ENCODE results near the gene TBCD.

Gene TBCD

GRCh38 chr17:82901856-82902255 is 150.0 kb downstream of the TBCD start:
- DNase-seq (ENCODE audit: low read depth in 2 of 2): no peak

GRCh38 chr17:82902972-82903874 is 151.4 kb downstream of the TBCD start:
- DNase-seq (ENCODE audit: low read depth in 2 of 2): no peak

GRCh38 chr17:82905130-82905529 is 153.3 kb downstream of the TBCD start:
- DNase-seq (ENCODE audit: low read depth in 2 of 2): no peak

DNA sequence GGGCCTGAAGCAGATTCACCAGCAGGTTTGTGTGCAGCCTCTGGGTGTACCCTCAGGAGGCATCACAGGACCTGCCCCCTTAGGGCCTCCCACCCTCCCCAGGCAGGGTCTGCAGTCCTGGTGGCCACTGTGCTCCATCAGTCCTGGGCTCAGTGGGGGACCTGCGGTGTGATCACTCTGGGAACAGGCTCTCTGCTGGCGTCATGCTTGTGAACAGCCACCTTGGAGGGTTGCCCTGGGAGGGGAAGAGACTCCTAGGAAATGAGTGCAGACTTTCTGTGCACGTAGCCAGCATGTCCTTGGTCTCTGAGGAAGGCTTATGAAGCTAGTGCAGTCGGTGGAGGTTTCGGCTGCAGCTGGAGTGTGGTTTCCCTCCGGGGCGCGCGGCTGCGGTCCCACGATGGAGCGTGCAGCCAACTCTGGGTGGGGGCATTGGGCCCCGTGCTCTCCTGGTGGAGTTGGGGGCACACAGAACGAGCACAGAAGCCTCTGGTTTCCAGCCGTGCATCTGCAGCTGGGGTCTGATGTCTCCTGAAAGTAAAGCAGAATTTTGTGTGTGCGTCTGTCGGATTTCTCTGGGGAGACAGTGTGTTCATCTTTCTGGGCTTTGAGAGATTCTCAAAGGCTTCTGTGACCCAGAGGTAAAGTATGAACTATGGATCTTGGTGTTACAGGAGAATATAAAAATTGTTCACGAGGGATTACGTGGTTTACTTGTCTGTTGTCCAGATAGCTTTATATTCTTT is 156.1 kb downstream of the TBCD start:
- no peak for DNase-seq (ENCODE audit: low read depth in 2 of 2)

- DNase-seq (ENCODE audit: low read depth in 2 of 2): no peak
These were observed 156.8 kb downstream of the TBCD start for GRCh38 chr17:82908543-82909160.

- DNase-seq (ENCODE audit: low read depth in 2 of 2): peak in 1 of 2 donors; percentile 13
These were observed 157.5 kb downstream of the TBCD start for GRCh38 chr17:82909322-82909904.

DNA sequence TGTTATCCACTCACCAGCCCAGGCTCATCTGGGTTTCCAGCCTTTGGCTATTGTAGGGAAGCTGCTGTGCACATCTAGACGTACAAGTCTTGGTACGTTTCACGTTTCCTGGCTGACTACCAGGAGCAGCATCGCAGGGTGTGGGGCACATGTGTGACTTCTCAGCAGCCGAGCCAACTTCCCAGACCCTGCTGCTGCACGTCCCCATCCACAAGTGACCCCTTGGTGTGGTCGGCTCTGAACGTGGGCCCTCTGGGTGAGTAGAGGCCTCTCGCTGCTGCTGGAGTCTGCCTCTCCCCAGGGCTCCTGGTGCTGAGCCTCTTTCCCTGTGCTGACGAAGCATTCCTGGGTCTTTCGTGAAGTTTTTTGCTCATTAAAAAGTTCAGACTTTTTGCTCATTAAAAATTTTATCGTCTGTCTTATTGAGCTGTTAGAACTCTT is 158.2 kb downstream of the TBCD start:
- no peak for DNase-seq (ENCODE audit: low read depth in 2 of 2)

DNA sequence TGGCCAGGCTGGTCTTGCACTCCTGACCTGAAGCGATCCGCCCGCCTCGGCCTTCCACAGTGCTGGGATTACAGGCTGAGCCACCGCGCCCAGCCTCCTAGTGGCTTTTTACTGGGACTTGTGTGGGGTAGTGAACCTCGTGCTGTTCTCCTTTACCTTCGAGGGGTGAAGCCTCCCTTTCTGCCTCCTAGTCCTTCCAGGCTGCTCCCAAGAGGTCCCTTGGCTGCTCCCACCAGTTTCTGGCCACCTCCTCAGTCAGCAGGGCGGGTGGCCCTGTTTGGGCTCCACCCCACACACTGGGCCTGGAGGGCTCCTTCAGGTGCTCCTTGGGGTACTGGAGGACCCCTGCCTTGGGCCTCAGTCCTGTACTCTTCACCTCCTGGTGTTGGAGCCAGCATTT is 158.9 kb downstream of the TBCD start:
- DNase-seq (ENCODE audit: low read depth in 2 of 2): no peak

DNA sequence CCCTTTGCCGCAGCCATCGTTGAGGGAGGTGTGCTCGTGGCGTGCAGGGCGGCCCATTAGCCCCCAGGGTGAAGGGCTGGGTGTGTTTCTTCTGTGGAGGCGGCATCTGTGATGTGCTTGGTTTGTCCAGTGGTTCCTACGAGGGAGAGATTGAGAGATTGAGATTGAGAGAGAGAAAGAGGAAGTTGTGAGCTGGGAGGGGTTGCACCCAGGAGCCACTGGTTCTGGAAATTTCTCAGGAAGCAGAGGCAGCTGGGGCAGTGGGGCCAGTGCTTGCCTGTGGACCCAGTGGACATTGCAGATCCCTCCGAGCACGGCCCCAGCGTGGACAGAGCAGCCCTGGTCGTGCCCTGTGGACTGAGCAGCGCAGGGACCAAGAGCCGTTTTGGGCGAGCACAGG is 160.0 kb downstream of the TBCD start:
- no peak for DNase-seq (ENCODE audit: low read depth in 2 of 2)

DNA sequence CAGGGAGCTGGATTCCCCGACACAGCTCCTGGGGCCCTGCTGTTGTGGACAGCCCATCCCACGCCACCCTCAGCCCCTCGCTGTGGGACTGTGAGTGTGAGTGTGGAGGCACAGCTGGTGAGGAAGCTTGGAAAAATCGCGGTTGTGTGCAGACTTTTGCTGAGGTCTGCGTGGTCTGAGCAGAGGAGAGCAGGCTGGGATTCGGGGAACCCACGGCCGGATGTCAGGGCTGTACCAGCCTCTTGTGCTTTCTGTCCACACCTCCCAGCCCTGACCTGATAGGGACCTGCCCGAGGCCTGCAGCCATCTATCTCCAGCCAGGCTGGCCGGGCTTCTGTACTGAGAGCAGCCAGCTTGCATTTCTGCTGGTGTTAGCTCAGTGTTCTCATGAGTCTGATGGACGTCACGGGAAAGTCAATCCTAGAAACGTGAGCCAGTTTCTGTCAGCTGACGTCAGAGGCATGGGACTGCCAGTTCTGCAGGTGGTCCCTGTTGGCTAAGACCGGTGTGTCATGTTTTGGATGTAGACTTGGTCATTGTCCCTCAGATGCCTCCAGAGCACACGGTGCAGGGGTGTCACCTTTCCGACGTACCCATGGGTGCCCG is 160.7 kb downstream of the TBCD start:
- no peak for DNase-seq (ENCODE audit: low read depth in 2 of 2)

- no peak for DNase-seq (ENCODE audit: low read depth in 2 of 2)
These were observed 161.6 kb downstream of the TBCD start for GRCh38 chr17:82913304-82914043.

GRCh38 chr17:82914375-82914774 is 162.5 kb downstream of the TBCD start:
- DNase-seq (ENCODE audit: low read depth in 2 of 2): no peak

GRCh38 chr17:82915010-82915756 is 163.3 kb downstream of the TBCD start:
- DNase-seq (ENCODE audit: low read depth in 2 of 2): no peak

DNA sequence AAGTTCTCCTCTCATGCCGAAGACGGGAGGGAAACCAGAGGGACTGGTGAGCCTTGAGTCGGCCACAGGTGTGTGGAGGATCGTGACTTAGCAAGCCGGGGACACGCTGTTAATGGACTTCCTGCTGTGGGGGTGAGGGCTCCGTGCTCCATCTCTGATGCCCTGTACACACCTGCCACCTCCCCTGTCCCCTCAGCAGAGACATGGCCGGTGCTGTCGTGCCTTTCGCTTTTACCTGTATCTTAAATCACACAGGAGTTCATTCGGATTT is 163.8 kb downstream of the TBCD start:
- DNase-seq (ENCODE audit: low read depth in 2 of 2): no peak

- DNase-seq (ENCODE audit: low read depth in 2 of 2): no peak
These were observed 166.0 kb downstream of the TBCD start for GRCh38 chr17:82917699-82918345.

GRCh38 chr17:82918508-82918907 is 166.6 kb downstream of the TBCD start:
- DNase-seq (ENCODE audit: low read depth in 2 of 2): no peak

- no peak for DNase-seq (ENCODE audit: low read depth in 2 of 2)
These were observed 168.3 kb downstream of the TBCD start for GRCh38 chr17:82920150-82920549.

DNA sequence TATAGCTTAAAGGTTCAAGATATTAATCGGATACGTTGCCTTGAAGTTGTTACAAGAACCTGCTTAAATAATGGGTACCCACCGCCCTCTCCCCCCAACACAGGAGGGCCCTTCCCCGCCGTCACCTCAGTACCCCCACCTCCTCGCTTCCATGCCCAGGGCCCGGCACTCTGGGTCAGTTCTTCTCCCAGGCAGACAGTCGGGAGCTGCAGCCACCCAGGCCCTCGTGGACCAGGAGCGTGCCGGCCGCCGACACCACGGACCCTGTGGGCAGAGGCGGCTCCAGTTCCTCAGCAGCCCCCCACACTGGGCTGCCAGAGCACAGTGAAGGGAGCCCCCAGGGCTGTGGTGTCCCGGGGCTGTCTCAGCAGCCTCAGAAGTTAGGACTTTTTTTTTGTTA is 168.8 kb downstream of the TBCD start:
- DNase-seq (ENCODE audit: low read depth in 2 of 2): no peak

DNA sequence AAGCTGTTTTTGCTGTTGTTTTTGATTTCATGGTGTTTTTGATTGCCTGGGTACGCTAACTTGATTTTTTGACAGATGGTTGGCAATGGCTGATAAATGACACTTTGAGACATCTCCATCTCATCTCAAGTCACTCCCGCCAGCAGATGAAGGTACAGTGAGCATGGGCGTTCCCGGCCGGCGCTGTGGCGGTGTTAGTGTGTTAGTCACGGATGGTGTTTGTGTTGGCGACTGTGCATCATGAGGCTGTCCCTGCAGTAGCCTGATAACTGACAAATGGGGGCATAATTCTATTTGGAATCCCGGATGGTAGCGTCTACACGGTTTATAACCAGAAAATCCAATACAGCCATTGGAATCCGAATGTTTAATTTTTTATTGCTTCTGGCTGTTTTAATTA is 169.6 kb downstream of the TBCD start:
- DNase-seq (ENCODE audit: low read depth in 2 of 2): no peak

- no peak for DNase-seq (ENCODE audit: low read depth in 2 of 2)
These were observed 170.8 kb downstream of the TBCD start for GRCh38 chr17:82922646-82923045.

Measured in activated CD8-positive, alpha-beta memory T cell treated with anti-CD3 and anti-CD28 coated beads for 4 hours (primary cell).